ENCODE results near the gene TRMU. TPM values are rescaled to one million over a fixed set of nuclear protein-coding genes. Genes with fewer than 3 reads are reported as not detected.

TRMU gene
- total and polyA plus RNA-seq, 2 donors (not counting 3 experiments of a cell fraction or from before 2014, with no cell fraction given), result 42.4 to 65.7 TPM

DNA sequence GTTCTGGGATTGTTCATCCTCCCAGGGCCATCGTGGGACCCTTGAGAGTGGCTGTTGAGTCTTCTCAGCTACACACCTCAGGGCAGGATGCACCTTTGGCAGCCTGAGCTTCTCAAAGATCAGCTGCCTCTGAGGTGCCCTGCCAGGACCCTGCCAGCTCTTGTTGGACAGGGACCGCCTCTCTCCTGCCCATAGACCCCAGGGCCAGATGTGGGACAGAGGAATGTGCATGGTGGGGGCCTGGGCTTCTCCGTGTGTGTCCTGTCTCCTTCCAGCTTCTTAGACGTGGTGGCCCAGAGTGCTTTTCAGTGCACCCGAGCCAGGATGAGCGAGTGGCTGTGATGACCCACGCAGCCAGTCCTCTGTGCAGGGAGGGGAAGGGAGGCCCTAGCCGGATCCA, 5.9 kb upstream of the TRMU start:
- H2AFZ ChIP-seq (ENCODE audit: low read depth, low read length), result no peak overlapping the region
- intact Hi-C loops (cut with micrococcal nuclease), result no loop called here
- no peak overlapping the region for H3K27ac ChIP-seq (ENCODE audit: insufficient read depth, low read depth, low read length)
- no peaks in the 10 kb centered on the region for H3K9me1 ChIP-seq (replicated peaks; ENCODE audit: control insufficient read depth, extremely low read depth, insufficient read depth, low read length)
- BruUV-seq (replicated peaks), result no TSS peak
- ChIA-PET CTCF (interaction anchor here (0.9 kb wide), 1 partner anchor 323 kb away, joined by 3 read pairs; no protein-coding TSS in a partner anchor), POLR2A (no interaction called here)
- H3K9me3 ChIP-seq (replicated peaks; ENCODE audit: control insufficient read depth, insufficient read depth, low read length), result no peaks in the 10 kb centered on the region
- DNase-seq (ENCODE audit: low read depth, low spot score) (no peak), FAIRE-seq (no peak)
- H3K9ac ChIP-seq (replicated peaks; ENCODE audit: extremely low read depth, insufficient read depth, low read length), result no peak overlapping the region
- peaks cover 6% of the 10 kb centered on the region in 2 experiments for H3K36me3 ChIP-seq (ENCODE audit: control insufficient read depth in 2 of 2, extremely low read depth in 1 of 2, insufficient read depth in 2 of 2, low read length in 2 of 2)
- H3K4me2 ChIP-seq (ENCODE audit: insufficient read depth, low read length), result no peak overlapping the region
- TF ChIP-seq EZH2 (IDR thresholded peaks at IDR 0.05; ENCODE audit: borderline replicate concordance, low read depth, low read length, severe bottlenecking) (no peak), POLR2A (IDR thresholded peaks at IDR 0.05; ENCODE audit: low read depth, low read length) (no peak), JUN (IDR thresholded peaks at IDR 0.05; ENCODE audit: borderline replicate concordance, insufficient read depth, insufficient read length, low read depth) (no peak), MYC (IDR thresholded peaks at IDR 0.05; ENCODE audit: low read depth, low read length) (no peak), CTCF (IDR thresholded peaks at IDR 0.05; ENCODE audit: extremely low read depth in 1 of 2, insufficient read depth in 1 of 2, low read depth in 1 of 2, low read length in 2 of 2) (no peak), POLR2AphosphoS5 (IDR thresholded peaks at IDR 0.05; ENCODE audit: insufficient read depth, low read depth, low read length) (no peak), GATA2 (IDR thresholded peaks at IDR 0.05; ENCODE audit: insufficient read depth, insufficient read length, low read depth, low read length) (no peak), FOS (IDR thresholded peaks at IDR 0.05; ENCODE audit: borderline replicate concordance, insufficient read depth, low read length) (no peak)
- TF ChIP-seq, protein P1, sequence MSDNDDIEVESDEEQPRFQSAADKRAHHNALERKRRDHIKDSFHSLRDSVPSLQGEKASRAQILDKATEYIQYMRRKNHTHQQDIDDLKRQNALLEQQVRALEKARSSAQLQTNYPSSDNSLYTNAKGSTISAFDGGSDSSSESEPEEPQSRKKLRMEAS (IDR thresholded peaks at IDR 0.05; ENCODE audit: insufficient read depth, insufficient read length), result no peak
- no peak overlapping the region for H3K4me3 ChIP-seq (replicated peaks in 1 of 3; ENCODE audit: insufficient read depth in 1 of 3, low read depth in 1 of 3, low read length in 3 of 3)
- no peaks in the 10 kb centered on the region for H3K4me1 ChIP-seq (ENCODE audit: control insufficient read depth, extremely low read depth, insufficient read depth, low read length)
- no peaks in the 10 kb centered on the region for H3K79me2 ChIP-seq (ENCODE audit: control insufficient read depth, insufficient read depth, low read length)
- no peaks in the 10 kb centered on the region for H4K20me1 ChIP-seq (replicated peaks; ENCODE audit: control insufficient read depth, extremely low read depth, insufficient read depth, low read length)
- dilution Hi-C loops (cut with MboI; ENCODE audit: extremely low pct_ligation_motif_present, low sequenced_read_pairs), result no loop called here
- H3K27me3 ChIP-seq (ENCODE audit: control insufficient read depth in 2 of 2, insufficient read depth in 2 of 2, low read length in 2 of 2), result no peaks in the 10 kb centered on the region

Measured in endothelial cell of umbilical vein (primary cell).